Panc1 (cell line): ENCODE results near the gene ZFYVE21. TPM values are rescaled to one million over a fixed set of nuclear protein-coding genes. Genes with fewer than 3 reads are reported as not detected.

Experiments used
- ATAC-seq: fragments of 200-7000 bp; cut with Tn5 transposase; 2 replicates; pipeline ENCODE4 v1.9.1; 2020; ENCODE audit warnings: mild to moderate bottlenecking, moderate library complexity
- BruUV-seq: library from RNA; stranded (reverse); fragments of 400-500 nt; replicated peaks from 2 replicates; lab custom pipeline; 2021; lab: Mats Ljungman, UMichigan
- CTCF ChIA-PET: fragments of 300-600 bp; sonication (Branson Sonifier 250); formaldehyde crosslinking; loops from one replicate; lab custom pipeline; 2022; ENCODE audit warnings: antibody characterized with exemption; lab: Charles Lee
- POLR2A ChIA-PET: fragments of 300-600 bp; sonication (Branson Sonifier 250); formaldehyde crosslinking; loops from one replicate; lab custom pipeline; 2022; ENCODE audit warnings: antibody characterized with exemption; lab: Charles Lee
- DNase-seq: peaks from one replicate; pipeline ENCODE4 v3.0.0-alpha.2; 2010; ENCODE audit warnings: low read depth, low spot score
- H3K27ac ChIP-seq: 2 replicates; pipeline ENCODE4 v1.5.1; 2011; ENCODE audit warnings: mild to moderate bottlenecking, low read length, inconsistent platforms
- H3K27me3 ChIP-seq: fragments of 200-500 bp; sonication (Bioruptor generic); 2 replicates; pipeline ENCODE4 v1.6.0; 2014; ENCODE audit warnings: low read length, inconsistent platforms; ENCODE audit not compliant: control insufficient read depth, insufficient read depth
- H3K36me3 ChIP-seq: fragments of 200-500 bp; sonication (Bioruptor generic); 2 replicates; pipeline ENCODE4 v1.5.1; 2014; ENCODE audit warnings: inconsistent platforms, mild to moderate bottlenecking, low read length, moderate library complexity; ENCODE audit not compliant: control insufficient read depth, insufficient read depth
- H3K4me1 ChIP-seq: 2 replicates; pipeline ENCODE4 v1.5.1; 2011; ENCODE audit warnings: inconsistent platforms, mild to moderate bottlenecking, low read length, moderate library complexity; ENCODE audit not compliant: control insufficient read depth, insufficient read depth
- H3K4me3 ChIP-seq, 2 experiments: 2 replicates each; pipeline ENCODE4 v1.5.1; 2011 to 2012; ENCODE audit warnings: low read depth in 2 of 2, low read length in 2 of 2, mild to moderate bottlenecking in 2 of 2, inconsistent platforms in 1 of 2, moderate library complexity in 1 of 2
- H3K9me3 ChIP-seq: fragments of 200-500 bp; sonication (Bioruptor generic); 2 replicates; pipeline ENCODE4 v1.5.1; 2014; ENCODE audit warnings: low read depth, mild to moderate bottlenecking, inconsistent platforms, low read length, moderate library complexity; ENCODE audit not compliant: control insufficient read depth, insufficient read depth
- POLR2AphosphoS5 ChIP-seq: IDR thresholded peaks from 2 replicates; pipeline ENCODE4 v1.6.1; 2012; ENCODE audit warnings: mild to moderate bottlenecking, low read depth, low read length, moderate library complexity
- SIN3A ChIP-seq: IDR thresholded peaks from 2 replicates; pipeline ENCODE4 v1.6.1; 2012; ENCODE audit warnings: low read depth, mild to moderate bottlenecking, low read length, moderate library complexity, borderline replicate concordance; ENCODE audit not compliant: insufficient read depth
- TCF7L2 ChIP-seq: IDR thresholded peaks from 2 replicates; pipeline ENCODE4 v1.6.1; 2011; ENCODE audit warnings: mild to moderate bottlenecking, low read depth, low read length, inconsistent platforms
- in situ Hi-C: cut with HindIII; loops from 2 replicates; pipeline ENCODE4 v1.10.0; 2016; ENCODE audit warnings: low sequenced_read_pairs, low pct_unique_long_range_greater_than_20kb
- intact Hi-C: fragments of 100-400 bp; cut with micrococcal nuclease; formaldehyde crosslinking; loops from one replicate; pipeline ENCODE4 v1.10.0; 2022; ENCODE audit not compliant: unreplicated experiment
- total RNA-seq: library from RNA; stranded (reverse); gene quantifications from one replicate; pipeline ENCODE4 v1.2.1, GENCODE V29; 2021; ENCODE audit not compliant: unreplicated experiment
- TF ChIP-seq, protein P1 (sequence below): fragments of 450-650 bp; IDR thresholded peaks from 2 replicates; pipeline ENCODE4 v1.5.1; 2017; ENCODE audit warnings: mild to moderate bottlenecking
- TF ChIP-seq, protein P2 (sequence below), 2 experiments: IDR thresholded peaks; 2 replicates each; pipeline ENCODE4 v1.6.1; 2011 to 2012; ENCODE audit warnings: low read depth in 2 of 2, control low read depth in 1 of 2, low read length in 1 of 2, mild to moderate bottlenecking in 1 of 2, moderate library complexity in 1 of 2; ENCODE audit not compliant: insufficient read depth in 1 of 2

ZFYVE21 gene
- total RNA-seq, 1 experiment from 2014 or later, result 41.8 TPM

DNA sequence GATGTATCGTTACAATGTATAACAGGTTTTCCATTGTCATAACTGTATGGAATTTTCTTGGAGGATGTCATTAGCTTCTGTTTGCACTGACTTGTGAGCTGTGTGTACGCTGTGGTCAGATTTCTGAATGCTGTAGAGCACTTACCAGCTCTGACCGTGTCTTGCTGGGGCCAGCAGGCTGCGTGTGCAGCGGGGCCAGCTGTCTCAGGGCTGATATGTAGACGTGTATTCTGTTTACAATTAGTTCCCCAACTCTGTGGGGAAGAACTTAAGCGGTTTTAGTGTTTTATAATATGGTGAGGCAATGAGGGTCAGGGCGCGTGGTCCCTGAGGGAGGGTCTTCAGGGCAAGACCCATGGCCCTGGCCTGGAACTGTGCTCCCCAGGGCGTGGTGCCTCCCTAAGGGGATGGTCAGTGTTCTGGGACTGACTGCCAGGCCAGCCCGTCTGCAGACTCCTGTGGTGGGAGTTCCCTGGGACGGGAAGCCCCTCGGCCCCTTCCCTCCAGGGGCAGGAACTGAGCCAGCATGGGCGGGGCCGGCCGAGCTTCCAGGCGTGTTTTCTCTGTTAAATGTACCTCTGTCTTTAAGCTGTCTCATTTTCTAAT is 19.0 kb upstream of the ZFYVE21 start:
- no peaks in the 10 kb centered on the region for H3K9me3 ChIP-seq
- BruUV-seq, result no TSS peak
- intact Hi-C loops (no loop called here), in situ Hi-C loops (no loop called here)
- no peak overlapping the region for H3K4me3 ChIP-seq
- ChIA-PET CTCF (no interaction called here), POLR2A (interaction anchor here (0.6 kb wide), 1 partner anchor 168 kb away, joined by 4 read pairs; no protein-coding TSS in a partner anchor)
- TF ChIP-seq SIN3A (no peak), POLR2AphosphoS5 (no peak), TCF7L2 (no peak)
- TF ChIP-seq, protein P1, sequence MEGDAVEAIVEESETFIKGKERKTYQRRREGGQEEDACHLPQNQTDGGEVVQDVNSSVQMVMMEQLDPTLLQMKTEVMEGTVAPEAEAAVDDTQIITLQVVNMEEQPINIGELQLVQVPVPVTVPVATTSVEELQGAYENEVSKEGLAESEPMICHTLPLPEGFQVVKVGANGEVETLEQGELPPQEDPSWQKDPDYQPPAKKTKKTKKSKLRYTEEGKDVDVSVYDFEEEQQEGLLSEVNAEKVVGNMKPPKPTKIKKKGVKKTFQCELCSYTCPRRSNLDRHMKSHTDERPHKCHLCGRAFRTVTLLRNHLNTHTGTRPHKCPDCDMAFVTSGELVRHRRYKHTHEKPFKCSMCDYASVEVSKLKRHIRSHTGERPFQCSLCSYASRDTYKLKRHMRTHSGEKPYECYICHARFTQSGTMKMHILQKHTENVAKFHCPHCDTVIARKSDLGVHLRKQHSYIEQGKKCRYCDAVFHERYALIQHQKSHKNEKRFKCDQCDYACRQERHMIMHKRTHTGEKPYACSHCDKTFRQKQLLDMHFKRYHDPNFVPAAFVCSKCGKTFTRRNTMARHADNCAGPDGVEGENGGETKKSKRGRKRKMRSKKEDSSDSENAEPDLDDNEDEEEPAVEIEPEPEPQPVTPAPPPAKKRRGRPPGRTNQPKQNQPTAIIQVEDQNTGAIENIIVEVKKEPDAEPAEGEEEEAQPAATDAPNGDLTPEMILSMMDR, result no peak
- TF ChIP-seq, protein P2, sequence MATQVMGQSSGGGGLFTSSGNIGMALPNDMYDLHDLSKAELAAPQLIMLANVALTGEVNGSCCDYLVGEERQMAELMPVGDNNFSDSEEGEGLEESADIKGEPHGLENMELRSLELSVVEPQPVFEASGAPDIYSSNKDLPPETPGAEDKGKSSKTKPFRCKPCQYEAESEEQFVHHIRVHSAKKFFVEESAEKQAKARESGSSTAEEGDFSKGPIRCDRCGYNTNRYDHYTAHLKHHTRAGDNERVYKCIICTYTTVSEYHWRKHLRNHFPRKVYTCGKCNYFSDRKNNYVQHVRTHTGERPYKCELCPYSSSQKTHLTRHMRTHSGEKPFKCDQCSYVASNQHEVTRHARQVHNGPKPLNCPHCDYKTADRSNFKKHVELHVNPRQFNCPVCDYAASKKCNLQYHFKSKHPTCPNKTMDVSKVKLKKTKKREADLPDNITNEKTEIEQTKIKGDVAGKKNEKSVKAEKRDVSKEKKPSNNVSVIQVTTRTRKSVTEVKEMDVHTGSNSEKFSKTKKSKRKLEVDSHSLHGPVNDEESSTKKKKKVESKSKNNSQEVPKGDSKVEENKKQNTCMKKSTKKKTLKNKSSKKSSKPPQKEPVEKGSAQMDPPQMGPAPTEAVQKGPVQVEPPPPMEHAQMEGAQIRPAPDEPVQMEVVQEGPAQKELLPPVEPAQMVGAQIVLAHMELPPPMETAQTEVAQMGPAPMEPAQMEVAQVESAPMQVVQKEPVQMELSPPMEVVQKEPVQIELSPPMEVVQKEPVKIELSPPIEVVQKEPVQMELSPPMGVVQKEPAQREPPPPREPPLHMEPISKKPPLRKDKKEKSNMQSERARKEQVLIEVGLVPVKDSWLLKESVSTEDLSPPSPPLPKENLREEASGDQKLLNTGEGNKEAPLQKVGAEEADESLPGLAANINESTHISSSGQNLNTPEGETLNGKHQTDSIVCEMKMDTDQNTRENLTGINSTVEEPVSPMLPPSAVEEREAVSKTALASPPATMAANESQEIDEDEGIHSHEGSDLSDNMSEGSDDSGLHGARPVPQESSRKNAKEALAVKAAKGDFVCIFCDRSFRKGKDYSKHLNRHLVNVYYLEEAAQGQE (IDR thresholded peaks at IDR 0.05; ENCODE audit: insufficient read depth in 1 of 2, low read depth in 2 of 2, low read length in 1 of 2), result no peak
- peak overlapping the region; percentile 39; the same call in 1 of the 2 replicates for H3K27ac ChIP-seq
- H3K4me1 ChIP-seq, result peaks cover 38% of the 10 kb centered on the region
- ATAC-seq (peak; percentile 68), DNase-seq (no peak)
- H3K36me3 ChIP-seq, result peaks cover 2% of the 10 kb centered on the region; the same call in 1 of the 2 replicates
- no peaks in the 10 kb centered on the region for H3K27me3 ChIP-seq

DNA sequence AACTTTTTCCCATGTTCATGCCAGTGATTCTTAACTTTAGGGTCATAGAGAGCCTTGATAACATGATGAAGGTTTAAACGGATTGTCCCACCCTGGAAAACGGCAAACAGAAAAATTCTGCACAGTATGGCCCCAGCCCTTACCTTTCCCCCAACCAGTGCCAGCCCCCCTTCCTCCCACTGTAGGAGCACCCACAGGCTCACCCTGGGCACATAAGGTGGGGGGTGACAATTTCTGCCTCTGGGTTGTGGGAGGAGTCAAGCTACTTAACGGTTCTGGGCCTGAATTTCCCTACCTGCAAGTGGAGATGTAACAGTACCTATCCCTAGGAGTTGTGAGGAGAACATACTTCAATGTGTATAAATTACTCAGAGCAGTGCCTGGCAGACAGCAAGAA is 18.4 kb upstream of the ZFYVE21 start:
- intact Hi-C loops, result no loop called here
- ChIA-PET CTCF (no interaction called here), POLR2A (no interaction called here)
- H3K27ac ChIP-seq, result peak overlapping the region; percentile 57; the same call in 1 of the 2 replicates
- no peaks in the 10 kb centered on the region for H3K27me3 ChIP-seq
- H3K4me3 ChIP-seq, result no peak overlapping the region
- no peak for TF ChIP-seq POLR2AphosphoS5
- TF ChIP-seq, protein P2 (IDR thresholded peaks at IDR 0.05; ENCODE audit: insufficient read depth in 1 of 2, low read depth in 2 of 2, low read length in 1 of 2), result no peak
- TF ChIP-seq, protein P1, result no peak
- no peak for TF ChIP-seq SIN3A
- no peak for TF ChIP-seq TCF7L2
- peaks cover 38% of the 10 kb centered on the region for H3K4me1 ChIP-seq
- no peak for DNase-seq
- no peaks in the 10 kb centered on the region for H3K9me3 ChIP-seq
- no peak for ATAC-seq
- H3K36me3 ChIP-seq, result peaks cover 2% of the 10 kb centered on the region; the same call in 1 of the 2 replicates
- in situ Hi-C loops, result no loop called here
- no TSS peak for BruUV-seq
